CD14-positive monocyte (primary cell): ENCODE results near the gene IP6K1. TPM values are rescaled to one million over a fixed set of nuclear protein-coding genes. Genes with fewer than 3 reads are reported as not detected.

Source experiments
- DNase-seq, 3 donors: peaks; one replicate each; pipeline ENCODE4 v3.0.0-alpha.2; 2011 to 2022
- H2AFZ ChIP-seq: 2 replicates; pipeline ENCODE4 v1.6.0; 2012; ENCODE audit warnings: mild to moderate bottlenecking, low read depth, low read length, inconsistent platforms; ENCODE audit not compliant: insufficient read depth, poor library complexity, severe bottlenecking
- H3K27ac ChIP-seq, 2 donors: 1 replicate in 1 of 2; 2 replicates in 1 of 2; pipeline ENCODE4 v1.5.1; 2012 to 2013; ENCODE audit warnings: low read length in 2 of 2, control low read depth in 1 of 2, inconsistent platforms in 1 of 2, low read depth in 1 of 2, mild to moderate bottlenecking in 1 of 2
- H3K27me3 ChIP-seq, 2 donors: one replicate each; pipeline versions ENCODE4 v1.6.0 to v1.6.1; 2011 to 2013; ENCODE audit warnings: low read length in 2 of 2; ENCODE audit not compliant: control insufficient read depth in 2 of 2, insufficient read depth in 2 of 2
- H3K36me3 ChIP-seq, 2 donors: replicated peaks in 1 of 2; 1 replicate in 1 of 2; 2 replicates in 1 of 2; pipeline versions ENCODE4 v1.5.1 to v1.6.1; 2012 to 2013; ENCODE audit warnings: low read length in 2 of 2, control low read depth in 1 of 2, inconsistent platforms in 1 of 2, mild to moderate bottlenecking in 1 of 2; ENCODE audit not compliant: insufficient read depth in 2 of 2, control insufficient read depth in 1 of 2
- H3K4me1 ChIP-seq, 2 donors: 1 replicate in 1 of 2; 2 replicates in 1 of 2; pipeline versions ENCODE4 v1.5.1 to v1.6.1; 2012 to 2013; ENCODE audit warnings: low read length in 2 of 2, control low read depth in 1 of 2, inconsistent platforms in 1 of 2, mild to moderate bottlenecking in 1 of 2, moderate library complexity in 1 of 2; ENCODE audit not compliant: insufficient read depth in 2 of 2, control insufficient read depth in 1 of 2
- H3K4me2 ChIP-seq: replicated peaks from 2 replicates; pipeline ENCODE3; 2012; ENCODE audit warnings: low read length, moderate library complexity, mild to moderate bottlenecking; ENCODE audit not compliant: poor library complexity, severe bottlenecking; ENCODE audit errors: extremely low read depth
- H3K4me3 ChIP-seq, 3 experiments: fragments of 200-600 bp in 1 of 3; sonication (generic) in 1 of 3; replicated peaks in 1 of 3; 1 replicate in 2 of 3; 2 replicates in 1 of 3; pipeline ENCODE4 v1.5.1; 2011 to 2013; ENCODE audit warnings: low read length in 3 of 3, mild to moderate bottlenecking in 3 of 3, control low read depth in 2 of 3, low read depth in 2 of 3, inconsistent platforms in 1 of 3, moderate library complexity in 1 of 3
- H3K79me2 ChIP-seq: 2 replicates; pipeline ENCODE4 v1.6.0; 2012; ENCODE audit warnings: mild to moderate bottlenecking, control low read depth, inconsistent platforms, low read length, moderate library complexity; ENCODE audit not compliant: insufficient read depth
- H3K9ac ChIP-seq: 2 replicates; pipeline ENCODE4 v1.6.0; 2017; ENCODE audit warnings: low read length, mild to moderate bottlenecking; ENCODE audit not compliant: insufficient read depth, poor library complexity, severe bottlenecking
- H3K9me3 ChIP-seq, 2 donors: replicated peaks in 1 of 2; 1 replicate in 1 of 2; 2 replicates in 1 of 2; pipeline versions ENCODE4 v1.5.1 to v1.6.1; 2012 to 2013; ENCODE audit warnings: low read length in 2 of 2, control low read depth in 1 of 2; ENCODE audit not compliant: control insufficient read depth in 1 of 2, insufficient read depth in 1 of 2
- H4K20me1 ChIP-seq: 2 replicates; pipeline ENCODE4 v1.6.0; 2012; ENCODE audit warnings: mild to moderate bottlenecking, low read length, control low read depth, moderate library complexity; ENCODE audit not compliant: insufficient read depth
- H3K27ac Mint-ChIP-seq, 7 donors: one replicate each; pipeline ENCODE4 v1.8.0; 2020; ENCODE audit warnings: mild to moderate bottlenecking in 7 of 7, mixed read lengths in 7 of 7, moderate library complexity in 6 of 7, inconsistent platforms in 2 of 7
- H3K27me3 Mint-ChIP-seq, 3 donors: one replicate each; pipeline ENCODE4 v1.8.0; 2021 to 2022; ENCODE audit warnings: low read depth in 3 of 3, mild to moderate bottlenecking in 3 of 3, mixed read lengths in 3 of 3, moderate library complexity in 3 of 3, inconsistent platforms in 1 of 3
- H3K36me3 Mint-ChIP-seq, 2 donors: one replicate each; pipeline ENCODE4 v1.8.0; 2020; ENCODE audit warnings: mixed read lengths in 2 of 2, inconsistent platforms in 1 of 2, mild to moderate bottlenecking in 1 of 2
- H3K4me1 Mint-ChIP-seq: one replicate; pipeline ENCODE4 v1.8.0; 2020; ENCODE audit warnings: mild to moderate bottlenecking, mixed read lengths
- H3K4me3 Mint-ChIP-seq, 2 donors: one replicate each; pipeline ENCODE4 v1.8.0; 2020; ENCODE audit warnings: mild to moderate bottlenecking in 2 of 2, mixed read lengths in 2 of 2, moderate library complexity in 1 of 2
- H3K9me3 Mint-ChIP-seq, 7 donors: one replicate each; pipeline ENCODE4 v1.8.0; 2020 to 2022; ENCODE audit warnings: mixed read lengths in 7 of 7, mild to moderate bottlenecking in 6 of 7, moderate library complexity in 6 of 7, inconsistent platforms in 2 of 7
- CTCF ChIP-seq: fragments of 200-600 bp; IDR thresholded peaks from one replicate; pipeline ENCODE4 v1.8.0; 2022; ENCODE audit warnings: antibody characterized with exemption, mild to moderate bottlenecking
- WGBS: methylation state at CpG from one replicate; pipeline ENCODE4 v1.1.5; 2013; ENCODE audit warnings: missing lambda C conversion rate; ENCODE audit not compliant: insufficient coverage; 5-methylcytosine and 5-hydroxymethylcytosine counted together
- intact Hi-C, 2 donors: fragments of 100-400 bp; cut with micrococcal nuclease; formaldehyde crosslinking; loops; one replicate each; pipeline versions ENCODE4 v1.15.0 to v1.15.1; 2023
- polyA plus RNA-seq, 3 donors: library from polyadenylated mRNA; depleted of rRNA in 1 of 3; unstranded in 2 of 3; stranded (reverse) in 1 of 3; fragments of 300-500 nt in 2 of 3; fragments of >200 nt in 1 of 3; fragmentation: Illumina TruSeq in 2 of 3; gene quantifications; 1 replicate in 2 of 3; 2 replicates in 1 of 3; pipeline ENCODE4 v1.2.3, GENCODE V29; 2012 to 2021
- small RNA-seq: library from RNA; depleted of rRNA; stranded (forward); fragments of <200 nt; gene quantifications from one replicate; pipeline ENCODE3, GENCODE V24; 2012; ENCODE audit warnings: low read depth; ENCODE audit not compliant: insufficient read length

Gene IP6K1
- polyA plus RNA-seq, 3 donors = 15.8 to 27.1 (median 16.1) TPM

- peak overlapping the region; percentile 81 for H3K4me2 ChIP-seq
- peak overlapping the region; percentile 92 for H3K9ac ChIP-seq
- H3K27me3 ChIP-seq = no peaks in the 10 kb centered on the region
- peaks cover 17 to 21% of the 10 kb centered on the region in 2 donors for H3K4me1 ChIP-seq
- Mint-ChIP-seq H3K4me1 (peaks cover 28% of the 10 kb centered on the region), H3K27ac (peak overlapping the region in 5 of 7 donors; percentile 43 to 99 (median 97)), H3K9me3 (peaks cover 0 to 10% (median 3%) of the 10 kb centered on the region in 7 donors), H3K27me3 (peaks cover 1 to 7% (median 6%) of the 10 kb centered on the region in 3 donors), H3K4me3 (peak overlapping the region; percentile 84 to 85), H3K36me3 (peaks cover 34 to 41% of the 10 kb centered on the region in 2 donors)
- peak overlapping the region; percentile 80 for H2AFZ ChIP-seq
- no peak for TF ChIP-seq CTCF
- H4K20me1 ChIP-seq = peaks cover 26% of the 10 kb centered on the region
- no peak for DNase-seq
- peaks cover 0 to 6% of the 10 kb centered on the region in 2 donors for H3K9me3 ChIP-seq
- H3K79me2 ChIP-seq = peaks cover 13% of the 10 kb centered on the region
- H3K36me3 ChIP-seq = peaks cover 40% of the 10 kb centered on the region in 2 donors
- peak overlapping the region; percentile 9 to 97 for H3K27ac ChIP-seq
- H3K4me3 ChIP-seq = peak overlapping the region; percentile 63 to 82 (median 74)
- 0% methylated on average over 22 of the region's 34 CpGs for WGBS
- intact Hi-C loops = loop anchor here (1.0 to 10.0 kb wide), 4 partner anchors 50 to 202 kb away; partner anchors contain the start of genes GMPPB (in 2 of the 2) and DAG1 (in 1 of the 2)
Observed at GRCh38 chr3:49674497-49674983, 111.8 kb downstream of the IP6K1 start.

Small RNA genes lying within 50 kb of the gene (small RNA-seq; reads per million reads assigned to genes)
- gene AMIGO3 (not detected), gene COX6CP14 (not detected)

Other genes starting within 250 kb of the IP6K1 start
- gene BSN, start 232.1 kb downstream of the IP6K1 start, polyA plus RNA-seq = not detected
- gene APEH, start 112.2 kb downstream of the IP6K1 start, polyA plus RNA-seq = 100 to 1,000 TPM in 1 of 3 donors, 10 to 100 TPM in 2; 66.1 to 105 (median 92.6) TPM
- 10 to 100 TPM in 1 of 3 donors, under 1 TPM in 1, not detected in 1; 0.28 to 17.8 TPM for gene MST1, start 97.1 kb downstream of the IP6K1 start, polyA plus RNA-seq
- gene RNF123, start 97.0 kb downstream of the IP6K1 start, polyA plus RNA-seq = 10 to 100 TPM; 11.1 to 46.2 (median 15.7) TPM
- under 1 TPM in 1 of 3 donors, not detected in 2; 0.96 TPM for gene AMIGO3, start 66.9 kb downstream of the IP6K1 start, polyA plus RNA-seq
- gene GMPPB, start 62.6 kb downstream of the IP6K1 start, polyA plus RNA-seq = 10 to 100 TPM; 14.7 to 17.6 (median 17.6) TPM
- not detected for gene CDHR4, start 13.3 kb upstream of the IP6K1 start, polyA plus RNA-seq
- gene INKA1, start 16.7 kb upstream of the IP6K1 start, polyA plus RNA-seq = 1 to 10 TPM in 2 of 3 donors, under 1 TPM in 1; 0.43 to 1.3 (median 1.3) TPM
- 100 to 1,000 TPM in 1 of 3 donors, 10 to 100 TPM in 2; 39.1 to 399 (median 43.7) TPM for gene UBA7, start 27.4 kb upstream of the IP6K1 start, polyA plus RNA-seq
- 1 to 10 TPM in 1 of 3 donors, under 1 TPM in 2; 0.68 to 1.1 (median 0.95) TPM for gene TRAIP, start 70.0 kb upstream of the IP6K1 start, polyA plus RNA-seq
- gene CAMKV, start 83.4 kb upstream of the IP6K1 start, polyA plus RNA-seq = under 1 TPM in 2 of 3 donors, not detected in 1; 0.03 to 0.10 TPM
- under 1 TPM in 1 of 3 donors, not detected in 2; 0.25 TPM for gene MST1R, start 117.3 kb upstream of the IP6K1 start, polyA plus RNA-seq
- gene MON1A, start 143.3 kb upstream of the IP6K1 start, polyA plus RNA-seq = 1 to 10 TPM; 5.4 to 6.6 (median 6.1) TPM
- 100 to 1,000 TPM in 1 of 3 donors, 10 to 100 TPM in 2; 11.3 to 137 (median 17.8) TPM for gene RBM6, start 153.6 kb upstream of the IP6K1 start, polyA plus RNA-seq